ENCODE measurements around the gene ZNF784.

Gene ZNF784

GRCh38 chr19:55669418-55670279 is 45.3 kb upstream of the ZNF784 start:
- TF ChIP-seq ZFP3 (CRISPR knock-in tag; IDR thresholded peaks at IDR 0.05) (no peak), OSR1 (CRISPR knock-in tag; IDR thresholded peaks at IDR 0.05) (no peak), CSRNP3 (CRISPR knock-in tag; IDR thresholded peaks at IDR 0.05) (no peak), ARNTL (CRISPR knock-in tag; IDR thresholded peaks at IDR 0.05; ENCODE audit: borderline replicate concordance, low read depth) (no peak), POU6F1 (CRISPR knock-in tag; IDR thresholded peaks at IDR 0.05; ENCODE audit: borderline replicate concordance, low read depth) (no peak), GLIS3 (CRISPR knock-in tag; IDR thresholded peaks at IDR 0.05) (no peak), CREB5 (CRISPR knock-in tag; IDR thresholded peaks at IDR 0.05; ENCODE audit: low read depth) (no peak), PATZ1 (CRISPR knock-in tag; IDR thresholded peaks at IDR 0.05; ENCODE audit: borderline replicate concordance) (no peak), ESRRG (CRISPR knock-in tag; IDR thresholded peaks at IDR 0.05) (no peak), ISL1 (CRISPR knock-in tag; IDR thresholded peaks at IDR 0.05) (no peak), ZFP30 (CRISPR knock-in tag; IDR thresholded peaks at IDR 0.05) (no peak), RARB (CRISPR knock-in tag; IDR thresholded peaks at IDR 0.05) (no peak), ZC3H10 (CRISPR knock-in tag; IDR thresholded peaks at IDR 0.05) (no peak), CSDC2 (CRISPR knock-in tag; IDR thresholded peaks at IDR 0.05) (no peak), TCF4 (CRISPR knock-in tag; IDR thresholded peaks at IDR 0.05; ENCODE audit: borderline replicate concordance) (no peak), TOX (CRISPR knock-in tag; IDR thresholded peaks at IDR 0.05; ENCODE audit: borderline replicate concordance) (no peak), SNAI2 (CRISPR knock-in tag; IDR thresholded peaks at IDR 0.05) (no peak), ZNF565 (CRISPR knock-in tag; conservative IDR thresholded peaks at IDR 0.05; ENCODE audit: low read depth) (no peak), ZNF70 (CRISPR knock-in tag; IDR thresholded peaks at IDR 0.05) (no peak), TSHZ2 (CRISPR knock-in tag; IDR thresholded peaks at IDR 0.05) (no peak)
- no peak for ATAC-seq

GRCh38 chr19:55668603-55669348 is 44.4 kb upstream of the ZNF784 start:
- TF ChIP-seq ESRRG (CRISPR knock-in tag; IDR thresholded peaks at IDR 0.05) (no peak), ARNTL (CRISPR knock-in tag; IDR thresholded peaks at IDR 0.05; ENCODE audit: borderline replicate concordance, low read depth) (no peak), BACH2 (CRISPR knock-in tag; IDR thresholded peaks at IDR 0.05; ENCODE audit: borderline replicate concordance) (no peak), ZNF565 (CRISPR knock-in tag; conservative IDR thresholded peaks at IDR 0.05; ENCODE audit: low read depth) (no peak), OSR1 (CRISPR knock-in tag; IDR thresholded peaks at IDR 0.05) (no peak), GLIS3 (CRISPR knock-in tag; IDR thresholded peaks at IDR 0.05) (no peak)
- ATAC-seq = no peak
